ENCODE results near the gene CCDC158.

Gene CCDC158

GRCh38 chr4:76384052-76384451 lies 36.9 kb downstream of the CCDC158 start:
- peaks cover 44% of the 10 kb centered on the region for H3K9me3 Mint-ChIP-seq
- no peak overlapping the region for H3K4me3 Mint-ChIP-seq
- no peaks in the 10 kb centered on the region for H3K27me3 Mint-ChIP-seq (ENCODE audit: low read depth, poor library complexity)
- no peak for TF ChIP-seq CTCF (IDR thresholded peaks at IDR 0.05)
- no peak for DNase-seq
- H3K27ac Mint-ChIP-seq: no peak overlapping the region
- peaks cover 10% of the 10 kb centered on the region for H3K4me1 Mint-ChIP-seq
- H3K36me3 Mint-ChIP-seq (ENCODE audit: low read depth): peaks cover 16% of the 10 kb centered on the region

GRCh38 chr4:76383001-76383400 lies 37.9 kb downstream of the CCDC158 start:
- TF ChIP-seq CTCF (IDR thresholded peaks at IDR 0.05): no peak
- H3K36me3 Mint-ChIP-seq (ENCODE audit: low read depth): peaks cover 16% of the 10 kb centered on the region

GRCh38 chr4:76381986-76382385 lies 39.0 kb downstream of the CCDC158 start:
- no peaks in the 10 kb centered on the region for H3K27me3 Mint-ChIP-seq (ENCODE audit: low read depth, poor library complexity)

More at GRCh38 chr4:76383001-76383400, 37.9 kb downstream of the CCDC158 start:
- DNase-seq: no peak
- H3K4me1 Mint-ChIP-seq: peaks cover 21% of the 10 kb centered on the region
- H3K9me3 Mint-ChIP-seq: peaks cover 37% of the 10 kb centered on the region
- H3K27me3 Mint-ChIP-seq (ENCODE audit: low read depth, poor library complexity): no peaks in the 10 kb centered on the region
- H3K27ac Mint-ChIP-seq: peak overlapping the region; percentile 91
- no peak overlapping the region for H3K4me3 Mint-ChIP-seq

GRCh38 chr4:76380561-76380960 lies 40.4 kb downstream of the CCDC158 start:
- Mint-ChIP-seq H3K27me3 (ENCODE audit: low read depth, poor library complexity) (peaks cover 3% of the 10 kb centered on the region), H3K4me3 (no peak overlapping the region), H3K27ac (no peak overlapping the region), H3K4me1 (peaks cover 45% of the 10 kb centered on the region), H3K9me3 (peaks cover 32% of the 10 kb centered on the region), H3K36me3 (ENCODE audit: low read depth) (peaks cover 16% of the 10 kb centered on the region)
- no peak for DNase-seq
- TF ChIP-seq CTCF (IDR thresholded peaks at IDR 0.05): no peak

More at GRCh38 chr4:76381986-76382385, 39.0 kb downstream of the CCDC158 start:
- no peak for DNase-seq
- no peak for TF ChIP-seq CTCF (IDR thresholded peaks at IDR 0.05)
- Mint-ChIP-seq H3K27ac (no peak overlapping the region), H3K9me3 (peaks cover 37% of the 10 kb centered on the region), H3K4me3 (no peak overlapping the region), H3K36me3 (ENCODE audit: low read depth) (peaks cover 16% of the 10 kb centered on the region), H3K4me1 (peaks cover 31% of the 10 kb centered on the region)

GRCh38 chr4:76377911-76378310 lies 43.0 kb downstream of the CCDC158 start:
- H3K36me3 Mint-ChIP-seq (ENCODE audit: low read depth): peaks cover 16% of the 10 kb centered on the region
- no peak overlapping the region for H3K27ac Mint-ChIP-seq
- peaks cover 22% of the 10 kb centered on the region for H3K9me3 Mint-ChIP-seq
- peaks cover 42% of the 10 kb centered on the region for H3K4me1 Mint-ChIP-seq
- DNase-seq: peak; percentile 55
- TF ChIP-seq CTCF (IDR thresholded peaks at IDR 0.05): peak; percentile 69
- H3K27me3 Mint-ChIP-seq (ENCODE audit: low read depth, poor library complexity): peaks cover 3% of the 10 kb centered on the region
- no peak overlapping the region for H3K4me3 Mint-ChIP-seq

GRCh38 chr4:76377481-76377901 lies 43.5 kb downstream of the CCDC158 start:
- no peak for TF ChIP-seq CTCF (IDR thresholded peaks at IDR 0.05)
- Mint-ChIP-seq H3K36me3 (ENCODE audit: low read depth) (peaks cover 16% of the 10 kb centered on the region), H3K4me3 (peak overlapping the region; percentile 62), H3K27me3 (ENCODE audit: low read depth, poor library complexity) (peaks cover 3% of the 10 kb centered on the region), H3K27ac (peak overlapping the region; percentile 69), H3K4me1 (peaks cover 42% of the 10 kb centered on the region), H3K9me3 (peaks cover 22% of the 10 kb centered on the region)
- DNase-seq: peak; percentile 56
